H9 (cell line): ENCODE data around the gene HOXD8. TPM values are rescaled to one million over a fixed set of nuclear protein-coding genes. Genes with fewer than 3 reads are reported as not detected.

Source experiments
- DNase-seq: peaks from one replicate; pipeline ENCODE4 v3.0.0-alpha.2; 2017
- H2AFZ ChIP-seq: one replicate; pipeline ENCODE4 v1.6.1; 2013; ENCODE audit warnings: mild to moderate bottlenecking, low read length, control low read depth, moderate library complexity
- H2AK5ac ChIP-seq: 2 replicates; pipeline ENCODE4 v1.6.1; 2013; ENCODE audit warnings: low read length, control low read depth, mixed read lengths; ENCODE audit not compliant: insufficient read length
- H2BK120ac ChIP-seq: one replicate; pipeline ENCODE4 v1.6.1; 2013; ENCODE audit warnings: low read depth, mild to moderate bottlenecking, low read length, control low read depth, inconsistent platforms; ENCODE audit not compliant: poor library complexity, severe bottlenecking
- H2BK12ac ChIP-seq: 2 replicates; pipeline ENCODE4 v1.6.1; 2013; ENCODE audit warnings: low read length, control low read depth, mixed read lengths, low read depth; ENCODE audit not compliant: insufficient read length
- H2BK15ac ChIP-seq: 2 replicates; pipeline ENCODE4 v1.6.1; 2013; ENCODE audit warnings: low read depth, low read length, control low read depth
- H2BK20ac ChIP-seq: one replicate; pipeline ENCODE4 v1.6.1; 2013; ENCODE audit warnings: low read depth, mild to moderate bottlenecking, low read length, control low read depth, inconsistent platforms; ENCODE audit not compliant: poor library complexity, severe bottlenecking
- H2BK5ac ChIP-seq: 2 replicates; pipeline ENCODE4 v1.6.1; 2013; ENCODE audit warnings: low read length, control low read depth, mixed read lengths; ENCODE audit not compliant: insufficient read length
- H3K14ac ChIP-seq: 2 replicates; pipeline ENCODE4 v1.6.1; 2013; ENCODE audit warnings: low read length, control low read depth; ENCODE audit not compliant: insufficient read depth
- H3K18ac ChIP-seq: 2 replicates; pipeline ENCODE4 v1.6.1; 2013; ENCODE audit warnings: low read depth, mild to moderate bottlenecking, mixed read lengths, low read length, control low read depth; ENCODE audit not compliant: insufficient read length
- H3K23ac ChIP-seq: 2 replicates; pipeline ENCODE4 v1.6.1; 2013; ENCODE audit warnings: low read length, control low read depth, mixed read lengths, low read depth; ENCODE audit not compliant: insufficient read length
- H3K23me2 ChIP-seq: 2 replicates; pipeline ENCODE4 v1.6.1; 2013; ENCODE audit warnings: low read depth, mild to moderate bottlenecking, mixed read lengths, low read length, control low read depth; ENCODE audit not compliant: insufficient read length, poor library complexity, severe bottlenecking
- H3K27ac ChIP-seq: 2 replicates; pipeline ENCODE4 v1.5.1; 2013; ENCODE audit warnings: low read length, control low read depth, mixed read lengths, low read depth; ENCODE audit not compliant: insufficient read length
- H3K27me3 ChIP-seq: 2 replicates; pipeline ENCODE4 v1.6.1; 2013; ENCODE audit warnings: low read length, control low read depth, inconsistent platforms; ENCODE audit not compliant: insufficient read depth
- H3K4ac ChIP-seq: 2 replicates; pipeline ENCODE4 v1.6.1; 2013; ENCODE audit warnings: low read depth, mild to moderate bottlenecking, control low read depth, inconsistent platforms, low read length, moderate library complexity
- H3K4me1 ChIP-seq: 2 replicates; pipeline ENCODE4 v1.6.1; 2013; ENCODE audit warnings: low read length, control low read depth, inconsistent platforms; ENCODE audit not compliant: insufficient read depth
- H3K4me2 ChIP-seq: 2 replicates; pipeline ENCODE4 v1.6.1; 2013; ENCODE audit warnings: low read length, control low read depth, mixed read lengths; ENCODE audit not compliant: insufficient read length, insufficient read depth
- H3K56ac ChIP-seq: 2 replicates; pipeline ENCODE4 v1.6.1; 2013; ENCODE audit warnings: low read depth, mild to moderate bottlenecking, mixed read lengths, low read length, control low read depth; ENCODE audit not compliant: insufficient read length
- H3K79me1 ChIP-seq: 2 replicates; pipeline ENCODE4 v1.6.1; 2013; ENCODE audit warnings: low read depth, mild to moderate bottlenecking, moderate library complexity, low read length, control low read depth, inconsistent platforms; ENCODE audit not compliant: insufficient read depth, poor library complexity, severe bottlenecking
- H3K79me2 ChIP-seq: 2 replicates; pipeline ENCODE4 v1.6.1; 2013; ENCODE audit warnings: low read length, control low read depth, inconsistent platforms; ENCODE audit not compliant: insufficient read depth
- H3K9ac ChIP-seq: 2 replicates; pipeline ENCODE4 v1.6.1; 2013; ENCODE audit warnings: low read length, control low read depth, mixed read lengths; ENCODE audit not compliant: insufficient read length; ENCODE audit errors: extremely low read depth
- H3K9me3 ChIP-seq: one replicate; pipeline ENCODE4 v1.6.1; 2013; ENCODE audit warnings: low read depth, low read length, inconsistent platforms; ENCODE audit not compliant: control insufficient read depth
- H3T11ph ChIP-seq: one replicate; pipeline ENCODE4 v1.6.1; 2013; ENCODE audit warnings: mild to moderate bottlenecking, low read length, control low read depth, inconsistent platforms
- H4K20me1 ChIP-seq: one replicate; pipeline ENCODE4 v1.6.1; 2013; ENCODE audit not compliant: control insufficient read depth, insufficient read length, insufficient read depth
- H4K5ac ChIP-seq: 2 replicates; pipeline ENCODE4 v1.6.1; 2013; ENCODE audit warnings: low read depth, mild to moderate bottlenecking, mixed read lengths, low read length, control low read depth; ENCODE audit not compliant: insufficient read length
- H4K8ac ChIP-seq: replicated peaks from 2 replicates; pipeline ENCODE4 v1.6.1; 2013; ENCODE audit warnings: low read length, control low read depth, mixed read lengths, low read depth; ENCODE audit not compliant: insufficient read length
- H4K91ac ChIP-seq: 2 replicates; pipeline ENCODE4 v1.6.1; 2013; ENCODE audit warnings: low read depth, mild to moderate bottlenecking, moderate library complexity, mixed read lengths, low read length, control low read depth; ENCODE audit not compliant: insufficient read length
- H3K27ac Mint-ChIP-seq, 3 experiments: 2 replicates in 2 of 3; 3 replicates in 1 of 3; pipeline ENCODE4 v1.8.0; 2020 to 2021; ENCODE audit warnings: mixed read lengths in 3 of 3, mild to moderate bottlenecking in 1 of 3, moderate library complexity in 1 of 3
- H3K27me3 Mint-ChIP-seq: 2 replicates; pipeline ENCODE4 v1.8.0; 2021; ENCODE audit warnings: low read depth, mild to moderate bottlenecking, moderate library complexity, mixed read lengths
- H3K36me3 Mint-ChIP-seq, 3 experiments: 2 replicates in 2 of 3; 3 replicates in 1 of 3; pipeline ENCODE4 v1.8.0; 2020 to 2021; ENCODE audit warnings: low read depth in 3 of 3, mixed read lengths in 3 of 3; ENCODE audit not compliant: insufficient read depth in 1 of 3
- H3K4me1 Mint-ChIP-seq, 2 experiments: 2 replicates each; pipeline ENCODE4 v1.8.0; 2020; ENCODE audit warnings: mixed read lengths in 2 of 2
- H3K4me3 Mint-ChIP-seq, 2 experiments: 2 replicates in 1 of 2; 3 replicates in 1 of 2; pipeline ENCODE4 v1.8.0; 2020 to 2021; ENCODE audit warnings: mild to moderate bottlenecking in 2 of 2, mixed read lengths in 2 of 2, moderate library complexity in 1 of 2
- H3K9me3 Mint-ChIP-seq, 2 experiments: 2 replicates in 1 of 2; 3 replicates in 1 of 2; pipeline ENCODE4 v1.8.0; 2020; ENCODE audit warnings: mild to moderate bottlenecking in 2 of 2, mixed read lengths in 2 of 2, moderate library complexity in 1 of 2
- WGBS: extraction: QIAGEN DNeasy Blood & Tissue Kit; methylation state at CpG from one replicate; pipeline ENCODE4 v1.1.7; 2013; ENCODE audit warnings: missing lambda C conversion rate, low lambda C conversion rate, mixed read lengths; ENCODE audit not compliant: insufficient read length; ENCODE audit errors: extremely low coverage; 5-methylcytosine and 5-hydroxymethylcytosine counted together
- total RNA-seq: library from RNA; stranded (reverse); gene quantifications from 2 replicates; pipeline ENCODE4 v1.2.1, GENCODE V29; 2021
- TF ChIP-seq, protein P1 (sequence below): fragments of 200-600 bp; sonication (generic); conservative IDR thresholded peaks from 3 replicates; pipeline ENCODE4 v1.8.0; 2021; ENCODE audit warnings: antibody characterized with exemption, mild to moderate bottlenecking

The HOXD8 gene
- total RNA-seq, 1 experiment from 2014 or later: not detected

DNA sequence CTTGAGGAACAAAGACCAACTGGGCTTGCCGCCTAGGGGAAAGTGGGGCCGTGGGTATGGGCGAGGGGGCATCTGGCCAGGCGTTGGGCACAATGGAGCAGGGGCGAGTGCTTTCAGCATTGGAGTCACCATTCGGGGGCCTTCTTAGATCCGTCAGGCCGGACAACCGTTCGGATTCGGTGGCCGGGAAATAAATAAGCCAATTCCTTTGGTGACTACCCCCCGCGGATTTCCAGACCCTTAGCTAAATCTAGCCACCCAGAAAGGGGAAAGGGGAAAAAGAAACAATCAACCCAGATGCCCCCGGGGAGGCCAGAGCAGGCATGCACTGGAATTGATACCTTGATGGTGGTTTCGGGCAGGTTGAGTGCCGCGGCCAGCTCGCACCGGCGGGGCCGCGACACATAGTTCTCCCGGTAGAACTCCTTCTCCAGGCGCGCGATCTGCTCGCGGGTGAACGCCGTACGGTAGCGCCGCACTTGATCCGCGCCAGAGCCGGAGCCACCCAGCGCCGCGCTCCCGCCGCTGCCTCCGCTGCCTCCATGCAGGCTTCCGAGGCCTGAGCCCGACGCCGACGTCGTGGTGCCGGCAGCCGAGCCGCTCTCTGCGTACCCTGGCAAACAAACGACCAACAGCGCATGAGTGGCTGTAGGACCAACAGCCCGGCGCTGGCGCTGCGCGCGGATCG lies 47.5 kb upstream of the HOXD8 start:
- WGBS: no CpG with 5 or more reads among the region's 62 CpGs
- Mint-ChIP-seq H3K27ac (no peak overlapping the region), H3K36me3 (no peaks in the 10 kb centered on the region), H3K27me3 (peaks cover 96% of the 10 kb centered on the region), H3K4me3 (peak overlapping the region in 1 of 2 experiments; percentile 35; a peak in 1 of 5 replicates), H3K4me1 (peaks cover 20 to 46% of the 10 kb centered on the region in 2 experiments), H3K9me3 (peaks cover 5 to 9% of the 10 kb centered on the region in 2 experiments; a peak in 4 of 5 replicates)
- H2AK5ac ChIP-seq: no peak overlapping the region
- H3K18ac ChIP-seq: no peak overlapping the region
- no peaks in the 10 kb centered on the region for H3K79me2 ChIP-seq
- no peak overlapping the region for H2BK5ac ChIP-seq
- peaks cover 7% of the 10 kb centered on the region for H3K23me2 ChIP-seq
- H3K27ac ChIP-seq: no peak overlapping the region
- no peak overlapping the region for H4K8ac ChIP-seq
- no peak overlapping the region for H4K5ac ChIP-seq
- H3K9me3 ChIP-seq: no peaks in the 10 kb centered on the region
- no peak overlapping the region for H2BK12ac ChIP-seq
- peak; percentile 62 for DNase-seq
- H2AFZ ChIP-seq: no peak overlapping the region
- TF ChIP-seq, protein P1, sequence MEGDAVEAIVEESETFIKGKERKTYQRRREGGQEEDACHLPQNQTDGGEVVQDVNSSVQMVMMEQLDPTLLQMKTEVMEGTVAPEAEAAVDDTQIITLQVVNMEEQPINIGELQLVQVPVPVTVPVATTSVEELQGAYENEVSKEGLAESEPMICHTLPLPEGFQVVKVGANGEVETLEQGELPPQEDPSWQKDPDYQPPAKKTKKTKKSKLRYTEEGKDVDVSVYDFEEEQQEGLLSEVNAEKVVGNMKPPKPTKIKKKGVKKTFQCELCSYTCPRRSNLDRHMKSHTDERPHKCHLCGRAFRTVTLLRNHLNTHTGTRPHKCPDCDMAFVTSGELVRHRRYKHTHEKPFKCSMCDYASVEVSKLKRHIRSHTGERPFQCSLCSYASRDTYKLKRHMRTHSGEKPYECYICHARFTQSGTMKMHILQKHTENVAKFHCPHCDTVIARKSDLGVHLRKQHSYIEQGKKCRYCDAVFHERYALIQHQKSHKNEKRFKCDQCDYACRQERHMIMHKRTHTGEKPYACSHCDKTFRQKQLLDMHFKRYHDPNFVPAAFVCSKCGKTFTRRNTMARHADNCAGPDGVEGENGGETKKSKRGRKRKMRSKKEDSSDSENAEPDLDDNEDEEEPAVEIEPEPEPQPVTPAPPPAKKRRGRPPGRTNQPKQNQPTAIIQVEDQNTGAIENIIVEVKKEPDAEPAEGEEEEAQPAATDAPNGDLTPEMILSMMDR: no peak
- no peak overlapping the region for H3K56ac ChIP-seq
- no peak overlapping the region for H2BK120ac ChIP-seq
- H3K27me3 ChIP-seq: peaks cover 88% of the 10 kb centered on the region
- H3K9ac ChIP-seq: no peak overlapping the region
- no peaks in the 10 kb centered on the region for H3K4me1 ChIP-seq
- H3K4ac ChIP-seq: no peak overlapping the region
- H3K79me1 ChIP-seq: no peaks in the 10 kb centered on the region
- H2BK20ac ChIP-seq: no peak overlapping the region
- no peak overlapping the region for H3K23ac ChIP-seq
- no peaks in the 10 kb centered on the region for H4K20me1 ChIP-seq
- H3K14ac ChIP-seq: no peak overlapping the region
- no peak overlapping the region for H2BK15ac ChIP-seq
- H3K4me2 ChIP-seq: no peak overlapping the region
- no peak overlapping the region for H3T11ph ChIP-seq
- no peak overlapping the region for H4K91ac ChIP-seq
